HCT116 (cell line): ENCODE results near the gene GRIFIN. TPM values are rescaled to one million over a fixed set of nuclear protein-coding genes. Genes with fewer than 3 reads are reported as not detected.

ENCODE experiments used
- ATAC-seq: fragments of 200-7000 bp; cut with Tn5 transposase; 2 replicates; pipeline ENCODE4 v1.9.1; 2020; ENCODE audit warnings: mild to moderate bottlenecking, moderate library complexity
- BruUV-seq: library from RNA; stranded (reverse); fragments of 400-500 nt; replicated peaks from 2 replicates; lab custom pipeline; 2021; lab: Mats Ljungman, UMichigan
- CTCF ChIA-PET: fragments of 300-600 bp; sonication (Branson Sonifier 250); formaldehyde crosslinking; loops from one replicate; lab custom pipeline; 2021; ENCODE audit warnings: antibody characterized with exemption; lab: Charles Lee
- POLR2A ChIA-PET: fragments of 300-600, 350-600 bp; sonication (Branson Sonifier 250); formaldehyde crosslinking; loops from one replicate; lab custom pipeline; 2021; ENCODE audit warnings: antibody characterized with exemption; lab: Charles Lee
- RAD21 ChIA-PET, 2 experiments: fragments of 300-600 bp; sonication (Branson Sonifier 250); formaldehyde crosslinking; loops; one replicate each; lab custom pipeline; 2023; ENCODE audit warnings: low total read pairs in 2 of 2; ENCODE audit not compliant: uncharacterized antibody in 2 of 2, unreplicated experiment in 2 of 2, low non-redundant PET in 1 of 2; lab: Charles Lee
- DNase-seq: peaks from one replicate; pipeline ENCODE4 v3.0.0-alpha.2; 2010; ENCODE audit warnings: low read depth, low spot score
- H2AFZ ChIP-seq: fragments of 200-600 bp; shearing (Covaris generic), sonication (generic); 2 replicates; pipeline ENCODE4 v1.6.1; 2017; ENCODE audit warnings: low read depth, mixed run types, mixed read lengths, antibody characterized with exemption, low read length; ENCODE audit not compliant: poor library complexity, severe bottlenecking
- H3K27ac ChIP-seq: 2 replicates; pipeline ENCODE4 v1.5.1; 2012; ENCODE audit warnings: low read depth, low read length
- H3K27me3 ChIP-seq: fragments of 200-600 bp; sonication (generic); 2 replicates; pipeline ENCODE4 v1.6.1; 2016; ENCODE audit warnings: mixed run types, low read length, mixed read lengths; ENCODE audit not compliant: insufficient read depth
- H3K36me3 ChIP-seq, 2 experiments: fragments of 200-500 bp in 1 of 2; fragments of 200-600 bp in 1 of 2; sonication (Bioruptor generic) in 1 of 2; sonication (generic) in 1 of 2; 2 replicates each; pipeline versions ENCODE4 v1.5.1 to v1.6.1; 2014 to 2016; ENCODE audit warnings: low read length in 2 of 2, inconsistent platforms in 1 of 2, mixed read lengths in 1 of 2, mixed run types in 1 of 2; ENCODE audit not compliant: insufficient read depth in 2 of 2, control insufficient read depth in 1 of 2
- H3K4me1 ChIP-seq, 2 experiments: fragments of 200-600 bp in 1 of 2; sonication (generic) in 1 of 2; 2 replicates each; pipeline versions ENCODE4 v1.5.1 to v1.6.1; 2012 to 2017; ENCODE audit warnings: low read length in 2 of 2, inconsistent platforms in 1 of 2, mild to moderate bottlenecking in 1 of 2, mixed read lengths in 1 of 2, mixed run types in 1 of 2, moderate library complexity in 1 of 2; ENCODE audit not compliant: insufficient read depth in 2 of 2, control insufficient read depth in 1 of 2
- H3K4me2 ChIP-seq: fragments of 200-600 bp; sonication (generic); 2 replicates; pipeline ENCODE4 v1.6.1; 2017; ENCODE audit warnings: mixed run types, low read length, mixed read lengths
- H3K4me3 ChIP-seq, 2 experiments: fragments of 200-600 bp in 1 of 2; sonication (generic) in 1 of 2; replicated peaks in 1 of 2; 2 replicates each; pipeline ENCODE4 v1.5.1; 2011 to 2016; ENCODE audit warnings: low read length in 2 of 2, control low read depth in 1 of 2, low read depth in 1 of 2, mild to moderate bottlenecking in 1 of 2, mixed read lengths in 1 of 2, mixed run types in 1 of 2
- H3K79me2 ChIP-seq: fragments of 200-600 bp; sonication (generic); 2 replicates; pipeline ENCODE4 v1.6.1; 2017; ENCODE audit warnings: mild to moderate bottlenecking, mixed run types, low read length, moderate library complexity, mixed read lengths; ENCODE audit not compliant: insufficient read depth
- H3K9ac ChIP-seq: fragments of 200-600 bp; sonication (generic); 2 replicates; pipeline ENCODE4 v1.6.1; 2016; ENCODE audit warnings: low read length, mixed read lengths
- H3K9me2 ChIP-seq: fragments of 200-600 bp; sonication (generic), shearing (Covaris generic); 2 replicates; pipeline ENCODE4 v1.6.1; 2017; ENCODE audit warnings: mixed run types, mild to moderate bottlenecking, moderate library complexity; ENCODE audit not compliant: insufficient read depth
- H3K9me3 ChIP-seq, 2 experiments: fragments of 200-500 bp in 1 of 2; fragments of 200-600 bp in 1 of 2; sonication (Bioruptor generic) in 1 of 2; sonication (generic) in 1 of 2; 2 replicates each; pipeline ENCODE4 v1.6.1; 2014 to 2017; ENCODE audit warnings: low read length in 2 of 2, mixed read lengths in 2 of 2, inconsistent platforms in 1 of 2, low read depth in 1 of 2, mild to moderate bottlenecking in 1 of 2, mixed run types in 1 of 2, moderate library complexity in 1 of 2; ENCODE audit not compliant: control insufficient read depth in 1 of 2, insufficient read depth in 1 of 2
- H4K20me1 ChIP-seq: fragments of 200-600 bp; sonication (generic), shearing (Covaris generic); 2 replicates; pipeline ENCODE4 v1.6.1; 2017; ENCODE audit warnings: mixed run types, mild to moderate bottlenecking, moderate library complexity; ENCODE audit not compliant: insufficient read depth
- ATF3 ChIP-seq: IDR thresholded peaks from 2 replicates; pipeline ENCODE4 v1.6.1; 2012
- CBX3 ChIP-seq: IDR thresholded peaks from 2 replicates; pipeline ENCODE4 v1.6.1; 2012; ENCODE audit warnings: low read depth
- EZH2 ChIP-seq: fragments of 200-600 bp; sonication (generic); IDR thresholded peaks from 2 replicates; pipeline ENCODE4 v1.6.1; 2017; ENCODE audit warnings: antibody characterized with exemption, mixed run types
- FOSL1 ChIP-seq: IDR thresholded peaks from 2 replicates; pipeline ENCODE4 v1.6.1; 2012; ENCODE audit warnings: low read depth
- JUND ChIP-seq: IDR thresholded peaks from 2 replicates; pipeline ENCODE4 v1.6.1; 2012
- MAX ChIP-seq: IDR thresholded peaks from 2 replicates; pipeline ENCODE4 v1.6.1; 2012
- POLR2AphosphoS5 ChIP-seq: IDR thresholded peaks from 2 replicates; pipeline ENCODE4 v1.6.1; 2011; ENCODE audit warnings: mild to moderate bottlenecking, low read depth, low read length, moderate library complexity
- RAD21 ChIP-seq: IDR thresholded peaks from 2 replicates; pipeline ENCODE4 v1.6.1; 2012; ENCODE audit warnings: low read depth, mild to moderate bottlenecking
- REST ChIP-seq: IDR thresholded peaks from 2 replicates; pipeline ENCODE4 v1.6.1; 2012; ENCODE audit warnings: low read depth
- SIN3A ChIP-seq: IDR thresholded peaks from 2 replicates; pipeline ENCODE4 v1.6.1; 2012; ENCODE audit warnings: low read depth
- SP1 ChIP-seq: IDR thresholded peaks from 2 replicates; pipeline ENCODE4 v1.6.1; 2012; ENCODE audit warnings: low read depth
- YY1 ChIP-seq: IDR thresholded peaks from 2 replicates; pipeline ENCODE4 v1.6.1; 2011; ENCODE audit warnings: low read length, low read depth, moderate library complexity, mild to moderate bottlenecking; ENCODE audit not compliant: insufficient replicate concordance; ENCODE audit errors: extremely low read depth
- ZBTB33 ChIP-seq: IDR thresholded peaks from 2 replicates; pipeline ENCODE4 v1.6.1; 2011; ENCODE audit warnings: mild to moderate bottlenecking, low read length, moderate library complexity; ENCODE audit not compliant: insufficient replicate concordance; ENCODE audit errors: extremely low read depth
- ZFX ChIP-seq: fragments of 450-650 bp; IDR thresholded peaks from 2 replicates; pipeline ENCODE4 v1.6.1; 2017
- intact Hi-C: fragments of 100-400 bp; cut with micrococcal nuclease; formaldehyde crosslinking; loops from 2 replicates; pipeline ENCODE4 v1.10.0; 2022
- total RNA-seq: library from RNA; stranded (reverse); gene quantifications from one replicate; pipeline ENCODE4 v1.2.1, GENCODE V29; 2021; ENCODE audit not compliant: unreplicated experiment

GRIFIN gene
- total RNA-seq, 1 experiment from 2014 or later, result not detected

- Histone ChIP-seq H3K27me3 (no peaks in the 10 kb centered on the region), H3K36me3 (no peaks in the 10 kb centered on the region), H2AFZ (no peak overlapping the region)
- intact Hi-C loops, result no loop called here
- no peak for ATAC-seq
- no peak for TF ChIP-seq YY1
- TF ChIP-seq SIN3A, result no peak
- TF ChIP-seq EZH2, result no peak
- TF ChIP-seq JUND, result no peak
- TF ChIP-seq MAX, result no peak
- TF ChIP-seq, all 23 proteins: peak for 0
- Histone ChIP-seq H3K9me3 (no peaks in the 10 kb centered on the region), H3K79me2 (no peaks in the 10 kb centered on the region), H3K9me2 (no peaks in the 10 kb centered on the region), H4K20me1 (no peaks in the 10 kb centered on the region), H3K27ac (no peak overlapping the region), H3K9ac (no peak overlapping the region), H3K4me3 (no peak overlapping the region), H3K4me1 (no peaks in the 10 kb centered on the region), H3K4me2 (no peak overlapping the region)
- DNase-seq, result no peak
- ChIA-PET POLR2A (no interaction called here), CTCF (no interaction called here), RAD21 (no interaction called here)
- BruUV-seq, result no TSS peak
Measured at GRCh38 chr7:2501947-2502646, 25.9 kb upstream of the GRIFIN start.

GRCh38 chr7:2500701-2501100, 24.5 kb upstream of the GRIFIN start:
- Histone ChIP-seq H3K9ac (no peak overlapping the region), H3K4me2 (no peak overlapping the region), H3K9me2 (no peaks in the 10 kb centered on the region), H3K27me3 (no peaks in the 10 kb centered on the region), H3K36me3 (no peaks in the 10 kb centered on the region), H4K20me1 (no peaks in the 10 kb centered on the region), H3K4me3 (no peak overlapping the region), H3K9me3 (no peaks in the 10 kb centered on the region), H3K27ac (no peak overlapping the region), H3K4me1 (no peaks in the 10 kb centered on the region), H3K79me2 (no peaks in the 10 kb centered on the region), H2AFZ (no peak overlapping the region)
- intact Hi-C loops, result no loop called here
- ChIA-PET RAD21 (no interaction called here), CTCF (no interaction called here), POLR2A (no interaction called here)
- DNase-seq (no peak), ATAC-seq (no peak)
- TF ChIP-seq CBX3 (no peak), FOSL1 (no peak), ZBTB33 (no peak), RAD21 (no peak), POLR2AphosphoS5 (no peak), ZFX (no peak), REST (no peak), EZH2 (no peak), SIN3A (no peak), SP1 (no peak), ATF3 (no peak), YY1 (no peak), JUND (no peak)
- BruUV-seq, result no TSS peak
